IMR-90 (cell line): ENCODE results near the gene GAS7. TPM values are rescaled to one million over a fixed set of nuclear protein-coding genes. Genes with fewer than 3 reads are reported as not detected.

Experiments used
- ATAC-seq: fragments of 200-7000 bp; cut with Tn5 transposase; 2 replicates; pipeline ENCODE4 v1.9.1; 2020; ENCODE audit warnings: low read depth, mild to moderate bottlenecking, moderate library complexity
- BruUV-seq: library from RNA; stranded (reverse); fragments of 400-500 nt; replicated peaks from 2 replicates; lab custom pipeline; 2021; lab: Mats Ljungman, UMichigan
- CTCF ChIA-PET: fragments of 300-600 bp; formaldehyde crosslinking; extraction: SDS; loops from one replicate; lab custom pipeline; 2021; ENCODE audit warnings: antibody characterized with exemption; lab: Yijun Ruan, JAX
- POLR2A ChIA-PET: fragments of 300-600 bp; sonication (Branson Sonifier 250); formaldehyde crosslinking; loops from one replicate; lab custom pipeline; 2022; ENCODE audit warnings: antibody characterized with exemption; ENCODE audit not compliant: unreplicated experiment; lab: Charles Lee
- DNase-seq: peaks from one replicate; pipeline ENCODE4 v3.0.0; 2013
- H2AFZ ChIP-seq: replicated peaks from 2 replicates; pipeline ENCODE3; 2013; ENCODE audit warnings: low read length, mild to moderate bottlenecking; ENCODE audit not compliant: poor library complexity
- H2AK5ac ChIP-seq: 2 replicates; pipeline ENCODE4 v1.6.1; 2013; ENCODE audit warnings: low read depth, low read length, inconsistent platforms
- H2AK9ac ChIP-seq: replicated peaks from 2 replicates; pipeline ENCODE3; 2013; ENCODE audit warnings: mild to moderate bottlenecking, low read depth, low read length, moderate library complexity; ENCODE audit not compliant: poor library complexity
- H2BK120ac ChIP-seq: 2 replicates; pipeline ENCODE4 v1.6.1; 2013; ENCODE audit warnings: low read depth, low read length, inconsistent platforms
- H2BK15ac ChIP-seq: 3 replicates; pipeline ENCODE4 v1.6.1; 2013; ENCODE audit warnings: low read depth, low read length, inconsistent platforms
- H2BK20ac ChIP-seq: 2 replicates; pipeline ENCODE4 v1.6.1; 2013; ENCODE audit warnings: low read depth, mild to moderate bottlenecking, inconsistent platforms, low read length, moderate library complexity
- H2BK5ac ChIP-seq: 2 replicates; pipeline ENCODE4 v1.6.1; 2013; ENCODE audit warnings: mild to moderate bottlenecking, low read depth, low read length, inconsistent platforms; ENCODE audit not compliant: poor library complexity, severe bottlenecking
- H3K14ac ChIP-seq: replicated peaks from 2 replicates; pipeline ENCODE4 v1.6.1; 2013; ENCODE audit warnings: low read depth, low read length, inconsistent platforms
- H3K18ac ChIP-seq: 2 replicates; pipeline ENCODE4 v1.6.1; 2013; ENCODE audit warnings: low read depth, low read length, control low read depth
- H3K23ac ChIP-seq: 2 replicates; pipeline ENCODE4 v1.6.1; 2013; ENCODE audit warnings: low read depth, low read length, inconsistent platforms
- H3K27ac ChIP-seq: 2 replicates; pipeline ENCODE4 v1.5.1; 2013; ENCODE audit warnings: mild to moderate bottlenecking, control low read depth, low read length; ENCODE audit not compliant: insufficient read depth
- H3K27me3 ChIP-seq: 2 replicates; pipeline ENCODE4 v1.6.1; 2013; ENCODE audit warnings: low read length; ENCODE audit not compliant: control insufficient read depth, insufficient read depth
- H3K36me3 ChIP-seq: 2 replicates; pipeline ENCODE4 v1.6.1; 2013; ENCODE audit warnings: low read length, mixed read lengths; ENCODE audit not compliant: control insufficient read depth, insufficient read depth
- H3K4ac ChIP-seq: 2 replicates; pipeline ENCODE4 v1.6.1; 2013; ENCODE audit warnings: low read depth, low read length, inconsistent platforms
- H3K4me1 ChIP-seq: 2 replicates; pipeline ENCODE4 v1.6.1; 2013; ENCODE audit warnings: low read length, mixed read lengths; ENCODE audit not compliant: control insufficient read depth, insufficient read depth
- H3K4me2 ChIP-seq: 2 replicates; pipeline ENCODE4 v1.6.1; 2013; ENCODE audit warnings: low read depth, mild to moderate bottlenecking, control low read depth, low read length, moderate library complexity
- H3K4me3 ChIP-seq: 2 replicates; pipeline ENCODE4 v1.5.1; 2013; ENCODE audit warnings: low read depth, mild to moderate bottlenecking, control low read depth, low read length, moderate library complexity; ENCODE audit not compliant: insufficient read depth
- H3K56ac ChIP-seq: 2 replicates; pipeline ENCODE4 v1.6.1; 2013; ENCODE audit warnings: low read length, inconsistent platforms; ENCODE audit not compliant: insufficient read depth; ENCODE audit errors: extremely low read depth
- H3K79me1 ChIP-seq, 2 experiments: 2 replicates each; pipeline ENCODE4 v1.6.1; 2013; ENCODE audit warnings: low read length in 2 of 2, inconsistent platforms in 1 of 2, low read depth in 1 of 2
- H3K9ac ChIP-seq: 2 replicates; pipeline ENCODE4 v1.6.1; 2013; ENCODE audit warnings: low read depth, low read length, control low read depth
- H3K9me1 ChIP-seq: 2 replicates; pipeline ENCODE4 v1.6.1; 2013; ENCODE audit warnings: low read length, inconsistent platforms; ENCODE audit not compliant: insufficient read depth
- H3K9me3 ChIP-seq: 2 replicates; pipeline ENCODE4 v1.6.1; 2013; ENCODE audit warnings: low read length; ENCODE audit not compliant: control insufficient read depth, insufficient read depth
- H4K20me1 ChIP-seq: 2 replicates; pipeline ENCODE4 v1.6.1; 2013; ENCODE audit warnings: low read length, inconsistent platforms; ENCODE audit not compliant: insufficient read depth
- H4K5ac ChIP-seq: 2 replicates; pipeline ENCODE4 v1.6.1; 2013; ENCODE audit warnings: mild to moderate bottlenecking, low read depth, low read length, control low read depth
- H4K8ac ChIP-seq, 2 experiments: 2 replicates each; pipeline ENCODE4 v1.6.1; 2013; ENCODE audit warnings: low read depth in 2 of 2, low read length in 2 of 2, control low read depth in 1 of 2, inconsistent platforms in 1 of 2
- H4K91ac ChIP-seq: 2 replicates; pipeline ENCODE4 v1.6.1; 2013; ENCODE audit warnings: low read depth, low read length, inconsistent platforms; ENCODE audit not compliant: insufficient read depth
- BHLHE40 ChIP-seq: fragments of 150-350 bp; IDR thresholded peaks from 2 replicates; pipeline ENCODE4 v1.6.1; 2016; ENCODE audit warnings: mild to moderate bottlenecking, low read depth, low read length
- CHD1 ChIP-seq: IDR thresholded peaks from 2 replicates; pipeline ENCODE4 v1.6.1; 2012; ENCODE audit warnings: low read depth, low read length, improper control_type of control experiment
- CTCF ChIP-seq: conservative IDR thresholded peaks from 2 replicates; pipeline ENCODE4 v1.5.1; 2012; ENCODE audit warnings: mild to moderate bottlenecking, low read depth, low read length, improper control_type of control experiment
- WGBS, 2 experiments: methylation state at CpG; one replicate each; pipeline versions ENCODE4 v1.1.5 to v1.1.7; 2013; ENCODE audit warnings: missing lambda C conversion rate in 2 of 2; ENCODE audit not compliant: insufficient read length in 1 of 2; ENCODE audit errors: extremely low coverage in 2 of 2; 5-methylcytosine and 5-hydroxymethylcytosine counted together
- dilution Hi-C: fragments of 300-500 bp; cut with HindIII; formaldehyde crosslinking; loops from one replicate; pipeline ENCODE4 v1.14.3; 2018; ENCODE audit warnings: low sequenced_read_pairs; ENCODE audit not compliant: unreplicated experiment
- in situ Hi-C: fragments of 300-500 bp; cut with MboI; formaldehyde crosslinking; loops from 3 replicates; pipeline ENCODE4 v1.14.3; 2019; ENCODE audit warnings: low sequenced_read_pairs, inconsistent platforms, mixed read lengths
- intact Hi-C: fragments of 100-400 bp; cut with micrococcal nuclease; formaldehyde crosslinking; loops from 2 replicates; pipeline ENCODE4 v1.10.0; 2022
- polyA plus RNA-seq, 3 experiments: library from polyadenylated mRNA; depleted of rRNA; stranded (reverse); fragments of >200 nt; gene quantifications; 2 replicates each; pipeline ENCODE4 v1.2.3, GENCODE V29; 2012; ENCODE audit warnings: low replicate concordance in 1 of 3
- total RNA-seq: library from RNA; depleted of rRNA; stranded (reverse); fragments of >200 nt; gene quantifications from 2 replicates; pipeline ENCODE4 v1.2.3, GENCODE V29; 2012

The GAS7 gene
- total and polyA plus RNA-seq, 2 of the 4 experiments (the other 2 are of a cell fraction) = 4.6 to 5.0 TPM

GRCh38 chr17:10069301-10069700 lies 129.1 kb downstream of the GAS7 start:
- intact Hi-C loops (no loop called here), dilution Hi-C loops (no loop called here), in situ Hi-C loops (no loop called here)
- no peak overlapping the region for H2AK5ac ChIP-seq
- H2BK5ac ChIP-seq = no peak overlapping the region
- no peak overlapping the region for H3K4me2 ChIP-seq
- no peak overlapping the region for H2AK9ac ChIP-seq
- no peaks in the 10 kb centered on the region for H3K9me1 ChIP-seq
- H3K9me3 ChIP-seq = peaks cover 6% of the 10 kb centered on the region; the same call in 1 of the 2 replicates
- ChIA-PET CTCF (no interaction called here), POLR2A (no interaction called here)
- DNase-seq (no peak), ATAC-seq (no peak)
- no peak overlapping the region for H4K8ac ChIP-seq
- no peak overlapping the region for H3K18ac ChIP-seq
- H4K91ac ChIP-seq = no peak overlapping the region
- no peaks in the 10 kb centered on the region for H4K20me1 ChIP-seq
- no CpG with 5 or more reads among the region's 5 CpGs for WGBS, 2 experiments
- no peaks in the 10 kb centered on the region for H3K36me3 ChIP-seq
- H2AFZ ChIP-seq = no peak overlapping the region
- H3K56ac ChIP-seq = no peak overlapping the region
- no peak overlapping the region for H3K4me3 ChIP-seq
- no TSS peak for BruUV-seq
- H2BK120ac ChIP-seq = no peak overlapping the region
- no peak overlapping the region for H2BK20ac ChIP-seq
- no peak overlapping the region for H3K4ac ChIP-seq
- TF ChIP-seq CHD1 (no peak), BHLHE40 (no peak), CTCF (no peak)
- H3K79me1 ChIP-seq = no peaks in the 10 kb centered on the region
- no peak overlapping the region for H2BK15ac ChIP-seq
- no peaks in the 10 kb centered on the region for H3K4me1 ChIP-seq
- no peak overlapping the region for H3K27ac ChIP-seq
- H3K23ac ChIP-seq = no peak overlapping the region
- H4K5ac ChIP-seq = no peak overlapping the region
- no peak overlapping the region for H3K14ac ChIP-seq
- no peaks in the 10 kb centered on the region for H3K27me3 ChIP-seq
- no peak overlapping the region for H3K9ac ChIP-seq
